Adrenal gland (tissue), 5 donors: ENCODE data around the gene FDX2.

Experiments used
- CTCF ChIP-seq, 6 experiments: fragments of 450-650 bp in 4 of 6; fragments of 200-600 bp in 2 of 6; sonication (generic) in 1 of 6; IDR thresholded peaks; 1 replicate in 5 of 6; 2 replicates in 1 of 6; pipeline versions ENCODE4 v1.5.1 to v1.8.0; 2016 to 2021; ENCODE audit warnings: antibody characterized with exemption in 6 of 6, mild to moderate bottlenecking in 2 of 6, moderate library complexity in 1 of 6
- POLR2A ChIP-seq, 2 donors: fragments of 450-650 bp; IDR thresholded peaks; one replicate each; pipeline ENCODE4 v1.6.1; 2017; ENCODE audit warnings: antibody characterized with exemption in 2 of 2, mild to moderate bottlenecking in 2 of 2, moderate library complexity in 1 of 2
- donor health status: DM: no; HTN: no; CAD: no.

- TF ChIP-seq CTCF (IDR thresholded peaks at IDR 0.05) (no peak), POLR2A (IDR thresholded peaks at IDR 0.05) (no peak)
Measured at GRCh38 chr19:10309423-10309822, 6.4 kb downstream of the FDX2 start, which contains the start of gene ZGLP1.
